PC-3 (cell line): ENCODE results near the gene CRB2.

Experiments used
- CTCF ChIP-seq: fragments of 300-600 bp; sonication (generic); conservative IDR thresholded peaks from 2 replicates; pipeline ENCODE4 v1.5.1; 2017; ENCODE audit warnings: antibody characterized with exemption, low read depth, mild to moderate bottlenecking, low read length
- EZH2phosphoT487 ChIP-seq: fragments of 300-600 bp; sonication (generic); IDR thresholded peaks from 2 replicates; pipeline ENCODE4 v1.6.1; 2018; ENCODE audit warnings: mild to moderate bottlenecking, antibody characterized with exemption, low read length, borderline replicate concordance

DNA sequence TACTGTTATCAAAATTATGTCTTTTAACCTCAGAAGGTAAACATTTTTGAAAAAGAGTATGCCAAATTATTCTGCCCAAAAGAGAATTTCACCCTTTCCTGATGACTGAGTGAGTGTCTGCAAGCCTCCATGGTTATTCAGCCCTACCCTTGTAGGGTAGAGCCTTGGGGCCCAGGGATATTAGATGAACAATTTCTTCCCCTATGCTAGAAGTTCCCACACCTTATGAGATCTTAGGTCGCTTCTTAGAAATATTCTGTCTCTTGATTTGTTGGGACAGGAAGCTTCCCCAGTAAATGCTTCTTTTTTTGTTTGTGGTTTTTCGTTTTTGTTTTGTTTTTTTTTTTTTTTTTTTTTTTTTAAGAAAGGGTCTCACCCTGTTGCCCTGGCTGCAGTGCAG lies 3.1 kb downstream of the CRB2 start:
- TF ChIP-seq EZH2phosphoT487, result no peak
- TF ChIP-seq CTCF, result no peak
